Jurkat, Clone E6-1 (cell line): ENCODE results near the gene PTCD2. TPM values are rescaled to one million over a fixed set of nuclear protein-coding genes. Genes with fewer than 3 reads are reported as not detected.

Experiments used
- DNase-seq: peaks from one replicate; pipeline ENCODE4 v3.0.0-alpha.2; 2011; ENCODE audit warnings: low read depth, low spot score
- H3K4me3 ChIP-seq: 2 replicates; pipeline ENCODE4 v1.5.1; 2011; ENCODE audit warnings: mild to moderate bottlenecking, low read length, control low read depth, moderate library complexity
- polyA plus RNA-seq: library from polyadenylated mRNA; unstranded; fragments of >200 nt; gene quantifications from one replicate; pipeline ENCODE4 v1.2.1, GENCODE V29; 2012; ENCODE audit warnings: missing spikeins; ENCODE audit not compliant: insufficient read length, insufficient read depth

The PTCD2 gene, protein sequence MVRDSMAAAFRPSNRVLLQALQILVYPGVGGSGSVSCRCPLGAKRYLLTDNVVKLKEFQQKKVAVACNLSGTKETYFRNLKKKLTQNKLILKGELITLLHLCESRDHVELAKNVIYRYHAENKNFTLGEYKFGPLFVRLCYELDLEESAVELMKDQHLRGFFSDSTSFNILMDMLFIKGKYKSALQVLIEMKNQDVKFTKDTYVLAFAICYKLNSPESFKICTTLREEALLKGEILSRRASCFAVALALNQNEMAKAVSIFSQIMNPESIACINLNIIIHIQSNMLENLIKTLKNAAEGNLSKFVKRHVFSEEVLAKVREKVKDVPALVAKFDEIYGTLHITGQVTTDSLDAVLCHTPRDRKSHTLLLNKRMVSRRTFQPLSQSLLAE
- 11.1 TPM for polyA plus RNA-seq

GRCh38 chr5:72319976-72320752, at the start of gene PTCD2, which contains the start of gene MRPS27:
Gene PTCD2 (plus strand): TSS chr5:72320373. CDS start chr5:72320383, 10 bp downstream.
Gene MRPS27 (minus strand): TSS chr5:72320240. CDS start chr5:72320221, 19 bp downstream.
- peak; percentile 98 for DNase-seq
- H3K4me3 ChIP-seq: peak within 1 kb of the TSS; percentile 99

GRCh38 chr5:72271702-72272101, 48.5 kb upstream of the PTCD2 start:
- no peak for DNase-seq

DNA sequence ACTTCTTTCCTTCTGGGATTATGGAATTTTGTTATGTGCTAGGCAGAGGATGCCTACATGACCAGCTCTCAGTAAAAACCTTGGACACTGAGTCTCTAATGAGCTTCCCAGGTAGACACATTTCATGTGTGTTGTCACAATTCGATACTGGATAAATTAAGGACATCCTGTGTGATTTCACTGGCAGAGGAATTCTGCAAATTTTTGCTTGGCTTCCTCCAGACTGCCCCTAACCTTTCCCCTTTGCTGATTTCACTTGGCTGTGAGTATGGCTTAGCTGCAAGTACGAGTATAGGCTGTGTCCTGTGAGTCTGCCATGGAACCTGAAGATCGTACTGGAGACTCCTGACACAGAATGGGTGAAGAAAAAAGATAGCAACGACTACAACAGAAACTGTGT, 47.8 kb upstream of the PTCD2 start:
- no peak overlapping the region for H3K4me3 ChIP-seq
- DNase-seq: no peak

More at GRCh38 chr5:72271702-72272101, 48.5 kb upstream of the PTCD2 start:
- H3K4me3 ChIP-seq: no peak overlapping the region

DNA sequence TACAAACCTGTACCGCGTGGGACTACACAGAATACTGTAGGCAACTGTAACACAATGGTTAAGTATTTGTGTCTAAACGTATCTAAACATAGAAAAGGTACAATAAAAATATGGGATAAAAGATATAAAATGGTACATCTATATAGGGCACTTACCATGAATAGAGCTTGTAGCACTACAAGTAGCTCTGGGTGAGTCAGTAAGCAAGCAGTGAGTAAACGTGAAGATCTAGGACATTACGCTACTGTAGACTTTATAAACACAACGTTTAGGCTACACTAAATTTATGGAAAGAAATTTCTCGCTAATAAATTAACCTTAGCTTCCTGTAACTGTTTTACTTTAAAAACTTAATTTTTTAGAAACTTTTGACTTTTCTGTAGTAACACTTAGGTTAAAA, 46.6 kb upstream of the PTCD2 start:
- H3K4me3 ChIP-seq: no peak overlapping the region
- no peak for DNase-seq

- H3K4me3 ChIP-seq: no peak overlapping the region
- DNase-seq: no peak
These were observed 43.9 kb upstream of the PTCD2 start for GRCh38 chr5:72276219-72276752.

GRCh38 chr5:72280581-72281069, 39.5 kb upstream of the PTCD2 start:
- peak; percentile 22 for DNase-seq
- H3K4me3 ChIP-seq: no peak overlapping the region

DNA sequence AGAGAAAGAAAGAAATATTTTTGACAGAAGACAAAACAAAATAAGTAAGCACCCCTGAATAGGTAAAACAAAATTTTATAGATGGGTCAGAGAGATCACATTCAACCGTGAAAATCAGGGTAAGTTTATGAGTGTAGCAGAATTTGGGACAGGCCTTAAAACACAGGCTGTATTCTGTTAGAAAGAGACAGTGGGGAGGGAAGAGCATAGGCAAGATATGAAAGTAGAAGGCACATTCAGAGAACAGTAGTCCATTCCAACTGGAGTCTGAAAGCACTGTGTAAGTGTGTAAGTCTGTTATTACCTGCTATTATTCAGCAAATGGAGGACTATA, 38.8 kb upstream of the PTCD2 start:
- no peak for DNase-seq
- H3K4me3 ChIP-seq: no peak overlapping the region

DNA sequence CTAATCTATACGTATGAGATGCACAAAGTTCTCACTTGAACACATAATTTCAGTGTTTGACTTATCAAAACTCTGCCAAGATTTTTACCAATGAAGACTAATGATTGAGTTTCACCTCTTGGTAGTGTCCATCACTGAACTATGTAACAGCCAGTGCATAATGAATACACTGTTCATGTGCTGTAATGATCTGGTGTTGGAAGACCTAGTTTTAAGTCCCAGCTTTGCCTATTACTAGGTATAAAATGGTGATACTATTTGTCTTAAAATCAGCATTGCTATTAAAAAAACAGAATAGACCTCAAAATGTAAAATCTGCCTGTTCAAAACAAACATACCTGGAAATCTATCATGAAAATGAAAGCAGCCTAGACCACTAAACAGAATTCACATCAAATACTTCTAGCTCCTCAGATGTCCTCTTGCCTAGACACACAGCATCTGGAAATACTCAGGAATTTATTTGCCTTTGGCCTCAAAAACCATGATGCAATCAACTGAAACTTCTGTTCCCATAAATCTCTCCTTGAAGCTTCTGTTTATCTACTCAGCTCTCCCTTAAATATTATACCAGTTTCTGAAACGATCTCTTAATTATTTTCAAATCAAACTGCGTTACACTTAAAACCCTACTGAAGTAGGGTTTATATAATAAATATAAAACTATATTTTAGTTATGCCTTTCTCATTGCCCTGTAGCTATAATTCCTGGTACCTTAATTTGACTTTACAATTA, 38.2 kb upstream of the PTCD2 start:
- H3K4me3 ChIP-seq: no peak overlapping the region
- no peak for DNase-seq

- H3K4me3 ChIP-seq: no peak overlapping the region
- DNase-seq: no peak
These were observed 37.3 kb upstream of the PTCD2 start for GRCh38 chr5:72282878-72283277.

DNA sequence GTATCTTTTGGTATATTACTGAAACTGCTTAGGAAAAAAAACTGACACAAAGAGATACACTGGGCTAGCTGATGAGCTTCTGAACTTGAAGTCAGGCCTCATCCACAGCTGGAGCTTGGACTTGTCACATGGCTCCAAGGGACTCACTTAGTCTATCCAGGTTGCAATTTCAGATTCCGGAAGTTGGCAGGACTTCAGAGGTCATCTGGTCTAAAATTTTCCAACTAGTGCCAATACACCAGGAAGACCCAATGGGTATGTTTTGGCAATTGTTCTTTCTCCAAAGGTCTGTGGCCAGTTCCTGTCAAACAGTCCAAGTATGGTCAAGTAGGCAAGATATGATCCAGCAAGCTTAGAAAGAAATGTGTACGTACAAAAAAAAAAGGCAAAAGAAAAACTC, 36.8 kb upstream of the PTCD2 start:
- no peak overlapping the region for H3K4me3 ChIP-seq
- DNase-seq: no peak

DNA sequence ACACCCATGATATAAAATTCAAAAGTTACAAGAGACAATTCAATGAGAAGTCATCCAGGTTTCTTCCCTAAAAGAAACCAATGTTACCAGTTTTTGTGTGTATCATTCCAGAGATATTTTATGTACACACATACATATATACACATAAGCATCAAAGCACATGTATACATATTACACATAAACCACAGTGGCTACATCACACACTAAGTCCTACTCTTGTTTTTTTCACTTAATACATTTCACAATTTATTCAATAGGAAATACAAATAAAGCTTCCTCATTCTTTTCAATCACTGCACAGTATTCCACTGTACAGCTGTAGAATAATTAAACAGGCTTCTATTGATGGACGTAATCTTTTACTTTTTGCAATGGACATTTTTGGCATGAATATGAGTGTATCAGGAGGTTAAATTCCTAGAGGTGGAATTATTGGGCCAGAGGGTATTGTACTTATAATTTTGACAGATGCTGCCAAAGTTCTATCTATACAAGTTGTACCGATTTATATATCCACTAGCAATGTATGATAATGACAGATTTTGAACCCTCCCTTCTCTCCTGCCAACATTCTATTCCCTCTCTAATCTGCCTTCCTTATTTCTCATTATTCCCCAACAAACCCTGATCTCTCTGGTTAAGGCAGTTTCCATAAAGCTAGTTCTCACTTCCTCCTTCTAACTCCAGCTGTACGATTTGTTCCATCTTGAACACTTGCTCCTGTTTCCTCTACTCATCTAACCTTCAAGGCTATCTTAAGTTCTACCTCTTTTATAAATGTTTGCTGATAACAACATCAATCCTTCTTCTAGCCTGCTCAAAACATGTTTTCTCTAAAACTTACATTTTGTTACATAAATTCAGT, 35.4 kb upstream of the PTCD2 start:
- DNase-seq: no peak
- no peak overlapping the region for H3K4me3 ChIP-seq

DNA sequence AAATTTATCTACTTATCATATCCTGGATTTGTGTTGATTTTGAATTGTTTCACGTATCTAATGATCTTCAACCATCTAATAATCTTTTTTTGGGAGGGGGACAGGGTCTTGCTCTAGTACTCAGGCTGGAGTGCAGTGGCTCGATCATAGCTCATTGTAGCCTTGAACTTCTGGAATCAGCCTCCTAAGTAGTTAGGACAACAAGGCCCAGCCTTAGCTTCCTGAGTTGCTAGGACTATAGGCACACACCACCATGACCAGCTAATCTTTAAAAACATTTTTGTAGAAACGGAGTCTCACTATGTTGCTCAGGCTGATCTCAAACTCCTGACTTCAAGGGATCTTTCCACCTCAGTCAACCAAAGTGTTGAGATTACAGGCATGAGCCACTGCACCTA, 34.8 kb upstream of the PTCD2 start:
- H3K4me3 ChIP-seq: no peak overlapping the region
- DNase-seq: no peak

DNA sequence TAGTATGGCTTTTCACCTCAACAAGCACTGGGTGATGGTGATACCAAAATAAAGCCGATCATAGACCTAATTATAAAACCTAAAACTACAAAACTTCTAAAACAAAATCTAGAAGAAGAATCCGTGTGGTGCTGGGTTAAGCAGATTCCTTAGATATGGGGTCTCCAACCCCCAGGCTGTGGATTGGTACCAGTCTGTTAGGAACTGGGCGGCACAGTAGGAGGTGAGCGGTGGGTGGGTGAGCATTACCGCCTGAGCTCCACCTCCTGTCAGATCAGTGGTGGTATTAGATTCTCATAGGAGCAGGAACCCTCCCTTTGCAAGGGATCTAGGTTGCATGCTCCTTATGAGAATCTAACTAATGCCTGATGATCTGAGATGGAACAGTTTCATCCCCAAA, 33.4 kb upstream of the PTCD2 start:
- H3K4me3 ChIP-seq: no peak overlapping the region
- no peak for DNase-seq

- no peak overlapping the region for H3K4me3 ChIP-seq
- DNase-seq: no peak
These were observed 31.2 kb upstream of the PTCD2 start for GRCh38 chr5:72288924-72289323.

GRCh38 chr5:72290356-72291133, 29.6 kb upstream of the PTCD2 start:
- no peak for DNase-seq
- no peak overlapping the region for H3K4me3 ChIP-seq

DNA sequence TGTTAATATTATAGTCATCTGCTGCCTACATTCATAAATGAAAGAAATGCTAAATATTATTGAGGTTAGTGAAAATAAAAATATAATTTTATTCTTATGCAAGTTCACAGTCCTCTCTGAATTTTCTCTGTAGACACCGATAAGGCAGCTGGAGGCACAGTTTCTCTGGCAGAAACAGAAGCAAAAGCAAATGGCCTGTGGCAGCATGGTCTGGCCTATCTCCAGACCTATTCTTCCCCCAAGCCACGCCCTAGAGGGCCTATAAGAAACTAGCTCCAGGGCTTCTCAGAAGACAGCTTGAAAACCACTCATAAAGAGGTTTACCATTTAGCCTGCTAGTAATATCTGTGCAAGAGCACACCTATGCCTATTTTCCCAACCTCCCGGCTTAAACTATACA, 28.6 kb upstream of the PTCD2 start:
- no peak for DNase-seq

DNA sequence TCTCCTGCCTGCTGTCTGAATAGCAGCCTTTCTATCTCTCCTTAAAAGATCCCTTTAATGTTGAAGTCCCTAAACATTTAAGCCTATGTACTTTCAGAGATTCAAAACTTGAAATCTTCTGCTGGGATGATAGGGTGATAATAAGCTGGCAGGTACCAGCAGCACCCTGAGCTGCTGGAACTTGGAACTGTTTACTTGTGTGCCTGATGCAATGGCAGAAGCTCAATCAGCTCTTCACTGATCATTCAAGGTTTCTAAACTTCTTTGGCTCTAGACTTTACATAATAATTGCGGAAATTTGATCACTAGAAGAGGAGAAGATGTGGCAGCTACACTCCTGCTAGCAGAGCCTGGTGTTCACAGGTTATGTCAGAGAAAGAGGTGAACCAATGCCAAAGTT, 27.8 kb upstream of the PTCD2 start:
- no peak overlapping the region for H3K4me3 ChIP-seq
- DNase-seq: no peak

More for the DNA sequence above, 28.6 kb upstream of the PTCD2 start:
- no peak overlapping the region for H3K4me3 ChIP-seq
